BJ (cell line): ENCODE data around the gene ZNG1F. TPM values are rescaled to one million over a fixed set of nuclear protein-coding genes. Genes with fewer than 3 reads are reported as not detected.
"Not testable (repeated sequence)": the region's sequence is repeated elsewhere in the genome, so short reads cannot be mapped to it uniquely, and the experiment has no call there.

ENCODE experiments used
- CTCF ChIA-PET: fragments of 350-600 bp; formaldehyde crosslinking; extraction: SDS; loops from one replicate; lab custom pipeline; 2021; ENCODE audit warnings: antibody characterized with exemption, inconsistent platforms; lab: Yijun Ruan, JAX
- POLR2A ChIA-PET: fragments of 300-600 bp; sonication (Branson Sonifier 250); formaldehyde crosslinking; extraction: SDS; loops from one replicate; lab custom pipeline; 2021; ENCODE audit warnings: antibody characterized with exemption; lab: Charles Lee
- DNase-seq: peaks from one replicate; pipeline ENCODE4 v3.0.0-alpha.2; 2011; ENCODE audit warnings: low read depth
- H3K27me3 ChIP-seq: 2 replicates; pipeline ENCODE4 v1.6.0; 2011; ENCODE audit warnings: low read length; ENCODE audit not compliant: control insufficient read depth, insufficient read depth
- H3K36me3 ChIP-seq: 2 replicates; pipeline ENCODE4 v1.5.1; 2011; ENCODE audit warnings: low read length; ENCODE audit not compliant: control insufficient read depth, insufficient read depth
- H3K4me3 ChIP-seq: 2 replicates; pipeline ENCODE4 v1.5.1; 2011; ENCODE audit warnings: low read depth, mild to moderate bottlenecking, control low read depth, low read length
- CTCF ChIP-seq: IDR thresholded peaks from 2 replicates; pipeline ENCODE4 v1.5.1; 2011; ENCODE audit warnings: low read depth, mild to moderate bottlenecking, control low read depth, inconsistent platforms, low read length, moderate library complexity; ENCODE audit not compliant: insufficient read depth
- polyA plus RNA-seq: library from polyadenylated mRNA; depleted of rRNA; stranded (reverse); fragments of >200 nt; gene quantifications from 2 replicates; pipeline ENCODE4 v1.2.3, GENCODE V29; 2011; rRNA removed
- small RNA-seq: library from RNA; depleted of rRNA; stranded (forward); fragments of <200 nt; gene quantifications from one replicate; pipeline ENCODE3, GENCODE V24; 2012; ENCODE audit warnings: low replicate concordance, low read depth; ENCODE audit not compliant: insufficient read length

The ZNG1F gene
- polyA plus RNA-seq, 1 experiment: 1.1 TPM

- POLR2A ChIA-PET: not testable (repeated sequence)
These were observed 98.7 kb downstream of the ZNG1F start for GRCh38 chr9:41090386-41090785.

GRCh38 chr9:41088450-41089059, 100.6 kb downstream of the ZNG1F start:
- POLR2A ChIA-PET, H3K4me3 ChIP-seq, DNase-seq, CTCF ChIA-PET, H3K27me3 ChIP-seq, H3K36me3 ChIP-seq: not testable (repeated sequence)
- TF ChIP-seq CTCF: peak; percentile 25; the same call in 1 of the 2 replicates

More at GRCh38 chr9:41090386-41090785, 98.7 kb downstream of the ZNG1F start:
- CTCF ChIA-PET, H3K36me3 ChIP-seq, H3K27me3 ChIP-seq, H3K4me3 ChIP-seq, DNase-seq: not testable (repeated sequence)

GRCh38 chr9:41087929-41088328, 101.2 kb downstream of the ZNG1F start:
- H3K27me3 ChIP-seq, H3K36me3 ChIP-seq, CTCF ChIA-PET, POLR2A ChIA-PET, H3K4me3 ChIP-seq, DNase-seq: not testable (repeated sequence)

GRCh38 chr9:41087157-41087780, 101.8 kb downstream of the ZNG1F start:
- H3K27me3 ChIP-seq, H3K4me3 ChIP-seq, H3K36me3 ChIP-seq, POLR2A ChIA-PET, CTCF ChIA-PET, DNase-seq: not testable (repeated sequence)

- H3K36me3 ChIP-seq, POLR2A ChIA-PET, H3K27me3 ChIP-seq, H3K4me3 ChIP-seq, CTCF ChIA-PET, DNase-seq: not testable (repeated sequence)
These were observed 102.4 kb downstream of the ZNG1F start for GRCh38 chr9:41086685-41087084.

GRCh38 chr9:41086215-41086614, 102.9 kb downstream of the ZNG1F start:
- CTCF ChIA-PET, DNase-seq, H3K4me3 ChIP-seq, H3K36me3 ChIP-seq, POLR2A ChIA-PET, H3K27me3 ChIP-seq: not testable (repeated sequence)

GRCh38 chr9:41082358-41082757, 106.8 kb downstream of the ZNG1F start:
- POLR2A ChIA-PET, CTCF ChIA-PET, H3K36me3 ChIP-seq, H3K27me3 ChIP-seq, DNase-seq, H3K4me3 ChIP-seq: not testable (repeated sequence)

Small RNA genes lying within 50 kb of the gene (small RNA-seq; reads per million reads assigned to genes)
- gene MIR4477A: not detected
- gene RNA5SP530: not detected

Other genes with a start within 250 kb of the ZNG1F start
- not detected in 2 replicates for gene FOXD4L6, start 60.6 kb downstream of the ZNG1F start, polyA plus RNA-seq